ENCODE measurements around the gene LAMC2.

Gene LAMC2

DNA sequence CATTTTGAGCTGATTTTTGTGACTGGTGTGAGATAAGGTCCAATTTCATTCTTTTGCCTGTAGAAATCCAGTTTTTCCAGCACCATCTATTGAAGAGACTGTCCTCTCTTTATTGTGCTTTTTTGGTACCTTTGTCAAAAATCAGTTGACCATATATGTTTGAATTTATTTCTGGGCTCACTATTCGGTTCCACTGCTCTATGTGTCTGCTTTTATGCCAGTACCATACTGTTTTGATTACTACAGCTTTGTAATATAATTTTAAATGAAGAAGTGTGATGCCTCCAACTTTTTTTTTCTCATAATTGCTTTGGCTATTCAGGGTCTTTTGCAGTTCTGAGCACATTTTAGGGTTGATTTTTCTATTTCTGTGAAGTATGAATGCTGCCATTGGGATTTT lies 69.0 kb downstream of the LAMC2 start:
- no peak for TF ChIP-seq SIN3A (IDR thresholded peaks at IDR 0.05; ENCODE audit: borderline replicate concordance, insufficient read depth, low read length)
- no peak for TF ChIP-seq POLR2AphosphoS5 (IDR thresholded peaks at IDR 0.05; ENCODE audit: low read depth, low read length)
- no peak for TF ChIP-seq FOXP2 (optimal IDR thresholded peaks at IDR 0.05; ENCODE audit: borderline replicate concordance, extremely low read depth, extremely low read length, insufficient read depth)
- no peak for TF ChIP-seq TAF1 (IDR thresholded peaks at IDR 0.05; ENCODE audit: borderline replicate concordance, insufficient read depth, low read length)
- TF ChIP-seq, protein P1, sequence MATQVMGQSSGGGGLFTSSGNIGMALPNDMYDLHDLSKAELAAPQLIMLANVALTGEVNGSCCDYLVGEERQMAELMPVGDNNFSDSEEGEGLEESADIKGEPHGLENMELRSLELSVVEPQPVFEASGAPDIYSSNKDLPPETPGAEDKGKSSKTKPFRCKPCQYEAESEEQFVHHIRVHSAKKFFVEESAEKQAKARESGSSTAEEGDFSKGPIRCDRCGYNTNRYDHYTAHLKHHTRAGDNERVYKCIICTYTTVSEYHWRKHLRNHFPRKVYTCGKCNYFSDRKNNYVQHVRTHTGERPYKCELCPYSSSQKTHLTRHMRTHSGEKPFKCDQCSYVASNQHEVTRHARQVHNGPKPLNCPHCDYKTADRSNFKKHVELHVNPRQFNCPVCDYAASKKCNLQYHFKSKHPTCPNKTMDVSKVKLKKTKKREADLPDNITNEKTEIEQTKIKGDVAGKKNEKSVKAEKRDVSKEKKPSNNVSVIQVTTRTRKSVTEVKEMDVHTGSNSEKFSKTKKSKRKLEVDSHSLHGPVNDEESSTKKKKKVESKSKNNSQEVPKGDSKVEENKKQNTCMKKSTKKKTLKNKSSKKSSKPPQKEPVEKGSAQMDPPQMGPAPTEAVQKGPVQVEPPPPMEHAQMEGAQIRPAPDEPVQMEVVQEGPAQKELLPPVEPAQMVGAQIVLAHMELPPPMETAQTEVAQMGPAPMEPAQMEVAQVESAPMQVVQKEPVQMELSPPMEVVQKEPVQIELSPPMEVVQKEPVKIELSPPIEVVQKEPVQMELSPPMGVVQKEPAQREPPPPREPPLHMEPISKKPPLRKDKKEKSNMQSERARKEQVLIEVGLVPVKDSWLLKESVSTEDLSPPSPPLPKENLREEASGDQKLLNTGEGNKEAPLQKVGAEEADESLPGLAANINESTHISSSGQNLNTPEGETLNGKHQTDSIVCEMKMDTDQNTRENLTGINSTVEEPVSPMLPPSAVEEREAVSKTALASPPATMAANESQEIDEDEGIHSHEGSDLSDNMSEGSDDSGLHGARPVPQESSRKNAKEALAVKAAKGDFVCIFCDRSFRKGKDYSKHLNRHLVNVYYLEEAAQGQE (IDR thresholded peaks at IDR 0.05; ENCODE audit: insufficient read depth in 1 of 2, low read depth in 2 of 2, low read length in 2 of 2) = no peak

DNA sequence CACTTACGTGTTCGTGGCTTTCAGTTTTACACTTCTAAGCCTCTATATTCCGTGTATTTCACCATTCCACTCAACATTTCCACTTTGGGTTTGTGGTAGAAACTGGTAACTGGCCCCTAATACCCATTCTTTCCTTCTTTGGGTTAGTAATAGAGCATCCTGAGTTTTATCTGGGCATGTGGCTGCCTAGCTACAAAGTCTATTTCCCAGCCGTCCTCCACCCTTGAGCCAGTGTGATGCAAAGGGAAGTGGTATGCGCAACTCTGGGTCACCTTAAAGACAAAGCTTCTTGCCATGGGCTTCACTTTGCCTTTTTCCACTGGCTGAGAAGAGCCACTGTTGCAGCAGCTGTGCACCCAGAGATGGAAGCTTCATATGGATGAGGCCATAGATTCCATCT lies 73.9 kb downstream of the LAMC2 start:
- TF ChIP-seq SIN3A (IDR thresholded peaks at IDR 0.05; ENCODE audit: borderline replicate concordance, insufficient read depth, low read length) (no peak), POLR2AphosphoS5 (IDR thresholded peaks at IDR 0.05; ENCODE audit: low read depth, low read length) (no peak), TAF1 (IDR thresholded peaks at IDR 0.05; ENCODE audit: borderline replicate concordance, insufficient read depth, low read length) (no peak), FOXP2 (optimal IDR thresholded peaks at IDR 0.05; ENCODE audit: borderline replicate concordance, extremely low read depth, extremely low read length, insufficient read depth) (no peak)
- TF ChIP-seq, protein P1 (IDR thresholded peaks at IDR 0.05; ENCODE audit: insufficient read depth in 1 of 2, low read depth in 2 of 2, low read length in 2 of 2) = no peak

DNA sequence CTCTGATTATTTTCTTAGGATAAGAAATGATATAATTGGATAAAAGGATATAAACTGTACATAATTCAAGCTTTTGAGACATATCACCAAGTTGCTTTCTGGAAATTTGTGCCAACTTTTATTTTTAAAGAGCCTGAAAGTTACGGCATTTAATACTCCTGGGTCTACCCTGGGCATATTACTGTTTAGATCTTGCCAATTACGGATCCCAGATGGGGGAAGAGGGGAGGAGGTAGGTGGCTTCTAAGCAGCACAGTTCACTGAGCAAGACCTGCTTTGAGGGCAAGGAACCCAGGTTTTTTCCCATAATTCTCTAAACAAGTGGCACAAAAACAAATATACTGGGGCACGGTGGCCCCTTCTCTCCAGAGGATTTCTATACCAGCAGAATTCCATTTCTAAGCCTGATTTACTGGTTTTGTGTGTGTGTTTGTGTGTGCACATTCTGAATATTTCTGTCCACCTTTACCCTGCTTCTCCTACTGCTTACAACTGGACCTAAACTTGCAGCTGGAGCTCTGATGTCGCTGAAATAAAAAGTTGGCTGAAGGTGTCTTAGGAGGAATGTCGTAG lies 76.7 kb downstream of the LAMC2 start:
- TF ChIP-seq TAF1 (IDR thresholded peaks at IDR 0.05; ENCODE audit: borderline replicate concordance, insufficient read depth, low read length) (no peak), FOXP2 (optimal IDR thresholded peaks at IDR 0.05; ENCODE audit: borderline replicate concordance, extremely low read depth, extremely low read length, insufficient read depth) (no peak), SIN3A (IDR thresholded peaks at IDR 0.05; ENCODE audit: borderline replicate concordance, insufficient read depth, low read length) (no peak), POLR2AphosphoS5 (IDR thresholded peaks at IDR 0.05; ENCODE audit: low read depth, low read length) (no peak)
- TF ChIP-seq, protein P1 (IDR thresholded peaks at IDR 0.05; ENCODE audit: insufficient read depth in 1 of 2, low read depth in 2 of 2, low read length in 2 of 2) = no peak

DNA sequence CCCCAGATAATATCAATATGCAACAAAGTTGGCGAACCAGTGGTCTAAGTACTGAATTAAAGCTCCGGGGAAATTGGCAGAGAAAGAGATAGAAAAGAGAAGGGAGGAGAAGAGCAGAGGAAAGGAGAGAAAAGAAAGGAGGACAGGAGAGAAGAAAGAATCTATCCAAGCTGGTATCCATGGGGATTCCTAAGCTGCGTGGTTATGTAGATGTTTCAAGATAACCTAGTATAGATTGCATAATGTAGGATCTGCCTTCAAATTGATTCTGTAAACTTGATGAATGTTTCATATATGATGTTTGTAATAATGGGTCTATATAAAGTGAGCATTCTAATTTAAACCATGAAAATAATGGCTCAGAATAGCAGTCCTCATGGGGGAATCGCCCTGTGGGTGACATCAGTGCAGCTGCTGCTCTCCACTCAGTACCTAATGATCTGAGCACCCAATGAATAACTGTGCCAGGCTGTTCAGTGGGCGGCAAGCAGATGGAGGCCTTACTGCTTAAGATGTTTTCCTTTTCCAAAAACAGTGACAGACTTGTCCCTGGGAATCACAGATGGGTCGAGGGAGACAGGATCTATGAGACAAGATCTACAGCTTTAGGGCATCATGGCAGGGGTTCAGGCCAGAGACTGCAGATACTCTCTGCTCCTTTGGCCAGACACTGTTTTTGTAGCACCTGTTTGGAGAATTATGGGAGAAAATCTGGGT lies 78.0 kb downstream of the LAMC2 start:
- no peak for TF ChIP-seq TAF1 (IDR thresholded peaks at IDR 0.05; ENCODE audit: borderline replicate concordance, insufficient read depth, low read length)
- TF ChIP-seq, protein P1 (IDR thresholded peaks at IDR 0.05; ENCODE audit: insufficient read depth in 1 of 2, low read depth in 2 of 2, low read length in 2 of 2) = no peak
- no peak for TF ChIP-seq POLR2AphosphoS5 (IDR thresholded peaks at IDR 0.05; ENCODE audit: low read depth, low read length)
- TF ChIP-seq SIN3A (IDR thresholded peaks at IDR 0.05; ENCODE audit: borderline replicate concordance, insufficient read depth, low read length) = no peak
- no peak for TF ChIP-seq FOXP2 (optimal IDR thresholded peaks at IDR 0.05; ENCODE audit: borderline replicate concordance, extremely low read depth, extremely low read length, insufficient read depth)

All from PFSK-1 (cell line).